HepG2 (cell line): ENCODE results near the gene TNFAIP3. TPM values are rescaled to one million over a fixed set of nuclear protein-coding genes. Genes with fewer than 3 reads are reported as not detected.

Source experiments
- ATAC-seq: fragments of 200-7000 bp; cut with Tn5 transposase; 3 replicates; pipeline ENCODE4 v1.9.1; 2020; ENCODE audit warnings: mild to moderate bottlenecking, moderate library complexity
- BruUV-seq: library from RNA; stranded (reverse); fragments of 400-500 nt; replicated peaks from 2 replicates; lab custom pipeline; 2021; lab: Mats Ljungman, UMichigan
- CTCF ChIA-PET: fragments of 300-600 bp; formaldehyde crosslinking; extraction: SDS; loops from one replicate; lab custom pipeline; 2021; ENCODE audit warnings: low total read pairs, inconsistent platforms, low intra/inter-chr PET ratio; lab: Yijun Ruan, JAX
- POLR2A ChIA-PET: fragments of 350-600 bp; sonication (Branson Sonifier 250); formaldehyde crosslinking; loops from one replicate; lab custom pipeline; 2020; ENCODE audit warnings: antibody characterized with exemption, inconsistent platforms; lab: Yijun Ruan, JAX
- DNase-seq: peaks from one replicate; pipeline ENCODE4 v3.0.0-alpha.2; 2015; ENCODE audit warnings: low spot score
- FAIRE-seq: peaks from 3 replicates; lab custom pipeline; 2011; peaks lifted over from hg19 to GRCh38; lab: Jason Lieb, UNC
- H2AFZ ChIP-seq: one replicate; pipeline ENCODE4 v1.6.1; 2011; ENCODE audit warnings: low read length, inconsistent platforms
- H3K27ac ChIP-seq: fragments of 300-600 bp; 3 replicates; pipeline ENCODE4 v1.8.0; 2011; ENCODE audit warnings: mixed run types, mild to moderate bottlenecking, mixed read lengths, low read length, inconsistent platforms; ENCODE audit not compliant: insufficient read depth; ENCODE audit errors: extremely low read length
- H3K27me3 ChIP-seq, 2 experiments: fragments of 200-600 bp in 1 of 2; 2 replicates in 1 of 2; 3 replicates in 1 of 2; pipeline versions ENCODE4 v1.6.0 to v1.8.0; 2011; ENCODE audit warnings: low read length in 2 of 2, mild to moderate bottlenecking in 2 of 2, moderate library complexity in 2 of 2, inconsistent platforms in 1 of 2; ENCODE audit not compliant: insufficient read depth in 2 of 2, control insufficient read depth in 1 of 2
- H3K36me3 ChIP-seq, 2 experiments: fragments of 200-600 bp in 1 of 2; replicated peaks in 1 of 2; 2 replicates in 1 of 2; 3 replicates in 1 of 2; pipeline versions ENCODE4 v1.5.1 to v1.8.0; 2011; ENCODE audit warnings: low read length in 2 of 2, inconsistent platforms in 1 of 2; ENCODE audit not compliant: insufficient read depth in 2 of 2, control insufficient read depth in 1 of 2
- H3K4me1 ChIP-seq: 2 replicates; pipeline ENCODE4 v1.5.1; 2012; ENCODE audit warnings: low read length, inconsistent platforms; ENCODE audit not compliant: insufficient read depth
- H3K4me2 ChIP-seq: 2 replicates; pipeline ENCODE4 v1.6.0; 2011; ENCODE audit warnings: low read depth, low read length, inconsistent platforms
- H3K4me3 ChIP-seq, 3 experiments: fragments of 200-600 bp in 1 of 3; sonication (generic), shearing (Covaris generic) in 1 of 3; replicated peaks in 1 of 3; 2 replicates each; pipeline ENCODE4 v1.5.1; 2011 to 2016; ENCODE audit warnings: low read length in 3 of 3, inconsistent platforms in 2 of 3, low read depth in 2 of 3, mild to moderate bottlenecking in 2 of 3, control low read depth in 1 of 3, mixed read lengths in 1 of 3; ENCODE audit not compliant: insufficient read depth in 1 of 3
- H3K79me2 ChIP-seq: one replicate; pipeline ENCODE4 v1.6.1; 2011; ENCODE audit warnings: low read length, inconsistent platforms; ENCODE audit not compliant: insufficient read depth
- H3K9ac ChIP-seq: 2 replicates; pipeline ENCODE4 v1.6.0; 2011; ENCODE audit warnings: mild to moderate bottlenecking, low read depth, low read length, inconsistent platforms; ENCODE audit not compliant: insufficient read depth
- H3K9me3 ChIP-seq: 2 replicates; pipeline ENCODE4 v1.5.1; 2012; ENCODE audit warnings: mild to moderate bottlenecking, low read length
- H4K20me1 ChIP-seq: 2 replicates; pipeline ENCODE4 v1.6.0; 2011; ENCODE audit warnings: inconsistent platforms, mild to moderate bottlenecking, low read length, moderate library complexity; ENCODE audit not compliant: insufficient read depth
- DMAP1 ChIP-seq: IDR thresholded peaks from 2 replicates; pipeline ENCODE4 v1.6.1; 2016
- FOXC1 ChIP-seq: sonication (generic); formaldehyde crosslinking; IDR thresholded peaks from 2 replicates; pipeline ENCODE4 v1.8.0; 2022; ENCODE audit warnings: mild to moderate bottlenecking, missing genetic modification reagents, borderline replicate concordance
- NFRKB ChIP-seq: fragments of 450-650 bp; IDR thresholded peaks from 2 replicates; pipeline ENCODE4 v1.6.1; 2017
- PITX1 ChIP-seq: sonication (generic); formaldehyde crosslinking; IDR thresholded peaks from 2 replicates; pipeline ENCODE4 v1.5.1; 2020; ENCODE audit warnings: mild to moderate bottlenecking, missing genetic modification reagents
- POLR2AphosphoS2 ChIP-seq: IDR thresholded peaks from 2 replicates; pipeline ENCODE4 v1.6.1; 2011; ENCODE audit warnings: low read depth, low read length, improper control_type of control experiment
- PRMT3 ChIP-seq: sonication (generic); formaldehyde crosslinking; IDR thresholded peaks from 2 replicates; pipeline ENCODE4 v1.8.1; 2022; ENCODE audit warnings: low read depth, mild to moderate bottlenecking, moderate library complexity, missing genetic modification reagents, borderline replicate concordance
- RFX1 ChIP-seq: fragments of 450-650 bp; IDR thresholded peaks from 2 replicates; pipeline ENCODE4 v1.6.1; 2017
- RXRA ChIP-seq: sonication (generic); formaldehyde crosslinking; IDR thresholded peaks from 2 replicates; pipeline ENCODE4 v1.5.1; 2020; ENCODE audit warnings: missing genetic modification reagents
- ZFP37 ChIP-seq: sonication (generic); formaldehyde crosslinking; IDR thresholded peaks from 2 replicates; pipeline ENCODE4 v1.4.0; 2020; ENCODE audit warnings: missing genetic modification reagents, borderline replicate concordance
- ZNF317 ChIP-seq: sonication (generic); formaldehyde crosslinking; IDR thresholded peaks from 2 replicates; pipeline ENCODE4 v1.5.0; 2020; ENCODE audit warnings: mild to moderate bottlenecking, missing genetic modification reagents
- WGBS: methylation state at CpG from one replicate; pipeline ENCODE4 v1.1.6; 2017; ENCODE audit warnings: low lambda C conversion rate; 5-methylcytosine and 5-hydroxymethylcytosine counted together
- in situ Hi-C: cut with HindIII; loops from 2 replicates; pipeline ENCODE4 v1.10.0; 2017; ENCODE audit warnings: low pct_unique_long_range_greater_than_20kb; ENCODE audit not compliant: extremely low pct_ligation_motif_present
- intact Hi-C: fragments of 100-400 bp; cut with micrococcal nuclease; formaldehyde crosslinking; loops from one replicate; pipeline ENCODE4 v1.10.0; 2022; ENCODE audit not compliant: unreplicated experiment
- polyA plus RNA-seq, 8 experiments: library from polyadenylated mRNA; depleted of rRNA in 3 of 8; stranded (reverse) in 7 of 8; unstranded in 1 of 8; fragments of >200 nt; fragmentation: Illumina TruSeq in 4 of 8; extraction: Trizol in 4 of 8; gene quantifications; 2 replicates each; pipeline versions ENCODE4 v1.2.1 to v1.2.3, GENCODE V29; 2011 to 2016; ENCODE audit warnings: low read depth in 4 of 8, missing spikeins in 1 of 8, mixed read lengths in 1 of 8; ENCODE audit not compliant: insufficient read depth in 1 of 8
- total RNA-seq, 5 experiments: library from RNA; depleted of rRNA; stranded (reverse); fragments of >200 nt; fragmentation: Illumina TruSeq; extraction: Trizol; gene quantifications; 2 replicates each; pipeline ENCODE4 v1.2.3, GENCODE V29; 2016; ENCODE audit warnings: low read depth in 1 of 5

The TNFAIP3 gene
- total and polyA plus RNA-seq, 2 of the 13 experiments (the other 11 are each of a cell fraction or from before 2014, with no cell fraction given), result 28.2 to 47.1 TPM

- TF ChIP-seq RFX1, result 0 out of 2 replicates have a peak, but pooled peaks have one; percentile 1
- TF ChIP-seq PITX1 (CRISPR knock-in tag), result no peak
- no peak for ATAC-seq
- WGBS, result 37% methylated on average over 1 of the region's 1 CpG
- intact Hi-C loops (no loop called here), in situ Hi-C loops (no loop called here)
- no peak for DNase-seq
- Histone ChIP-seq H3K79me2 (no peaks in the 10 kb centered on the region), H3K36me3 (no peaks in the 10 kb centered on the region), H3K27me3 (no peaks in the 10 kb centered on the region), H3K4me3 (no peak overlapping the region), H3K9me3 (no peaks in the 10 kb centered on the region), H3K27ac (no peak overlapping the region), H4K20me1 (no peaks in the 10 kb centered on the region), H3K4me2 (peak overlapping the region; percentile 26; the same call in 1 of the 2 replicates), H3K4me1 (peaks cover 22% of the 10 kb centered on the region), H3K9ac (no peak overlapping the region), H2AFZ (no peak overlapping the region)
- no peak for FAIRE-seq
- ChIA-PET POLR2A (interaction anchor here (2.1 kb wide), 1 partner anchor 13 kb away, joined by 7 read pairs; no protein-coding TSS in a partner anchor), CTCF (interaction anchor here (0.6 kb wide), 1 partner anchor 26 kb away, joined by 4 read pairs; no protein-coding TSS in a partner anchor)
- BruUV-seq, result no TSS peak
These were observed 42.5 kb upstream of the TNFAIP3 start for GRCh38 chr6:137824556-137824879.

- Histone ChIP-seq H3K27ac (no peak overlapping the region), H2AFZ (no peak overlapping the region), H3K4me3 (no peak overlapping the region), H4K20me1 (no peaks in the 10 kb centered on the region), H3K9ac (no peak overlapping the region), H3K79me2 (no peaks in the 10 kb centered on the region), H3K27me3 (no peaks in the 10 kb centered on the region), H3K36me3 (no peaks in the 10 kb centered on the region), H3K4me2 (no peak overlapping the region), H3K9me3 (no peaks in the 10 kb centered on the region), H3K4me1 (peaks cover 26% of the 10 kb centered on the region)
- no peak for DNase-seq
- intact Hi-C loops (no loop called here), in situ Hi-C loops (no loop called here)
- BruUV-seq, result no TSS peak
- POLR2A ChIA-PET, result interaction anchor here (2.1 kb wide), 1 partner anchor 14 kb away, joined by 7 read pairs; no protein-coding TSS in a partner anchor
- FAIRE-seq, result no peak
- CTCF ChIA-PET, result interaction anchor here (0.6 kb wide), 1 partner anchor 27 kb away, joined by 4 read pairs; no protein-coding TSS in a partner anchor
- TF ChIP-seq PRMT3 (CRISPR knock-in tag), result no peak
- TF ChIP-seq ZNF317 (CRISPR knock-in tag), result no peak
- no peak for TF ChIP-seq RXRA (CRISPR knock-in tag)
- TF ChIP-seq FOXC1 (CRISPR knock-in tag), result no peak
- no peak for TF ChIP-seq DMAP1 (CRISPR knock-in tag)
- TF ChIP-seq ZFP37 (CRISPR knock-in tag), result no peak
- no peak for TF ChIP-seq POLR2AphosphoS2
- TF ChIP-seq NFRKB, result no peak
- 57% methylated on average over 2 of the region's 2 CpGs for WGBS
- ATAC-seq, result no peak
These were observed 42.2 kb upstream of the TNFAIP3 start for GRCh38 chr6:137824896-137825295.
